NB4 (cell line): Measurements from ENCODE around the gene RPN2.

Experiments
- POLR2A ChIP-seq: IDR thresholded peaks from 2 replicates; pipeline ENCODE4 v1.6.1; 2011; ENCODE audit warnings: mild to moderate bottlenecking; ENCODE audit not compliant: insufficient read length; ENCODE audit errors: extremely low read depth
- TF ChIP-seq, protein P1 (sequence below): IDR thresholded peaks from one replicate; pipeline ENCODE4 v1.5.1; 2012; ENCODE audit warnings: low read depth, low read length

DNA sequence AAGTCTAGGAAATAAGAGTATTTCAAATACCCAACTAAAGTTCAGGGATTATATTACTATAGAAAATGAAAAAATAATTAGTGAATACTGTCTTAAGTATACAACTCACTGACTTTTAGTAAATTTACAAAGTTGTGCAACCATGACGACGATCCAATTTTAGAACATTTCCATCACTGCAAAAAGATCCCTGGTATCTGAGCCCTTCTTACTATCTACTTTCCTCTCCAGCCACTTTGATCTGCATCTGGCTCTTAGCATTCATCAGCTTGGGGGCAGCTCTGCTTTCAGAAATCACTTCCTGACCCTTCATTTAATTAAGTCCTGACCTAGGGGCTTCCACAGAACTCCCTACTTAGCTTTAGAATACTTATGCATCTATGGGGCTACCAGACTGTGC, 45.2 kb upstream of the RPN2 start:
- TF ChIP-seq, protein P1, sequence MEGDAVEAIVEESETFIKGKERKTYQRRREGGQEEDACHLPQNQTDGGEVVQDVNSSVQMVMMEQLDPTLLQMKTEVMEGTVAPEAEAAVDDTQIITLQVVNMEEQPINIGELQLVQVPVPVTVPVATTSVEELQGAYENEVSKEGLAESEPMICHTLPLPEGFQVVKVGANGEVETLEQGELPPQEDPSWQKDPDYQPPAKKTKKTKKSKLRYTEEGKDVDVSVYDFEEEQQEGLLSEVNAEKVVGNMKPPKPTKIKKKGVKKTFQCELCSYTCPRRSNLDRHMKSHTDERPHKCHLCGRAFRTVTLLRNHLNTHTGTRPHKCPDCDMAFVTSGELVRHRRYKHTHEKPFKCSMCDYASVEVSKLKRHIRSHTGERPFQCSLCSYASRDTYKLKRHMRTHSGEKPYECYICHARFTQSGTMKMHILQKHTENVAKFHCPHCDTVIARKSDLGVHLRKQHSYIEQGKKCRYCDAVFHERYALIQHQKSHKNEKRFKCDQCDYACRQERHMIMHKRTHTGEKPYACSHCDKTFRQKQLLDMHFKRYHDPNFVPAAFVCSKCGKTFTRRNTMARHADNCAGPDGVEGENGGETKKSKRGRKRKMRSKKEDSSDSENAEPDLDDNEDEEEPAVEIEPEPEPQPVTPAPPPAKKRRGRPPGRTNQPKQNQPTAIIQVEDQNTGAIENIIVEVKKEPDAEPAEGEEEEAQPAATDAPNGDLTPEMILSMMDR = no peak
- no peak for TF ChIP-seq POLR2A
